ENCODE results near the gene BCAS4. TPM values are rescaled to one million over a fixed set of nuclear protein-coding genes. Genes with fewer than 3 reads are reported as not detected.
"Not testable (repeated sequence)": the region's sequence is repeated elsewhere in the genome, so short reads cannot be mapped to it uniquely, and the experiment has no call there.

The BCAS4 gene
- total RNA-seq, 2 donors from 2014 or later = 2.9 to 11.4 TPM

- 92% methylated on average over 3 of the region's 3 CpGs for WGBS
- TF ChIP-seq CTCF (IDR thresholded peaks at IDR 0.05) (no peak), POLR2A (IDR thresholded peaks at IDR 0.05) (no peak), POLR2AphosphoS5 (IDR thresholded peaks at IDR 0.05) (no peak)
- intact Hi-C loops (cut with DNase I) = no loop called here
- no peaks in the 10 kb centered on the region for H3K4me1 ChIP-seq (replicated peaks)
- no peak overlapping the region for H3K27ac ChIP-seq
- no peak overlapping the region for H3K4me3 ChIP-seq
- H3K27me3 ChIP-seq (replicated peaks; ENCODE audit: insufficient read depth) = no peaks in the 10 kb centered on the region
- H3K9me3 ChIP-seq = no peaks in the 10 kb centered on the region
- no peaks in the 10 kb centered on the region for H3K36me3 ChIP-seq
- DNase-seq (ENCODE audit: low spot score) = no peak
Measured at GRCh38 chr20:50758992-50759391, 35.9 kb upstream of the BCAS4 start.

- no peak overlapping the region for H3K27ac ChIP-seq
- DNase-seq (ENCODE audit: low spot score) = no peak
- H3K4me1 ChIP-seq (replicated peaks) = no peaks in the 10 kb centered on the region
- H3K9me3 ChIP-seq = no peaks in the 10 kb centered on the region
- WGBS = 89% methylated on average over 5 of the region's 5 CpGs
- H3K27me3 ChIP-seq (replicated peaks; ENCODE audit: insufficient read depth) = no peaks in the 10 kb centered on the region
- H3K36me3 ChIP-seq = no peaks in the 10 kb centered on the region
- intact Hi-C loops (cut with DNase I) = no loop called here
- H3K4me3 ChIP-seq = no peak overlapping the region
- TF ChIP-seq POLR2AphosphoS5 (IDR thresholded peaks at IDR 0.05) = no peak
- TF ChIP-seq POLR2A (IDR thresholded peaks at IDR 0.05) = no peak
- TF ChIP-seq CTCF (IDR thresholded peaks at IDR 0.05) = no peak
Measured at GRCh38 chr20:50759678-50760077, 35.2 kb upstream of the BCAS4 start.

GRCh38 chr20:50762045-50762422 lies 32.8 kb upstream of the BCAS4 start:
- TF ChIP-seq POLR2A (IDR thresholded peaks at IDR 0.05) = peak; percentile 1
- TF ChIP-seq CTCF (IDR thresholded peaks at IDR 0.05) = no peak
- TF ChIP-seq POLR2AphosphoS5 (IDR thresholded peaks at IDR 0.05) = no peak
- intact Hi-C loops (cut with DNase I) = no loop called here
- H3K27me3 ChIP-seq (replicated peaks; ENCODE audit: insufficient read depth) = no peaks in the 10 kb centered on the region
- WGBS = 30% methylated on average over 6 of the region's 6 CpGs
- peak overlapping the region; percentile 61 to 72 for H3K27ac ChIP-seq
- DNase-seq (ENCODE audit: low spot score) = no peak
- no peaks in the 10 kb centered on the region for H3K4me1 ChIP-seq (replicated peaks)
- no peak overlapping the region for H3K4me3 ChIP-seq
- no peaks in the 10 kb centered on the region for H3K36me3 ChIP-seq
- H3K9me3 ChIP-seq = no peaks in the 10 kb centered on the region

GRCh38 chr20:50762435-50763220 lies 32.2 kb upstream of the BCAS4 start:
- Histone ChIP-seq H3K4me1 (replicated peaks) (no peaks in the 10 kb centered on the region), H3K36me3 (no peaks in the 10 kb centered on the region), H3K27me3 (replicated peaks; ENCODE audit: insufficient read depth) (no peaks in the 10 kb centered on the region), H3K4me3 (no peak overlapping the region), H3K27ac (peak overlapping the region; percentile 61 to 72), H3K9me3 (no peaks in the 10 kb centered on the region)
- DNase-seq (ENCODE audit: low spot score) = peak; percentile 91
- intact Hi-C loops (cut with DNase I) = no loop called here
- 26% methylated on average over 12 of the region's 12 CpGs for WGBS
- TF ChIP-seq POLR2A (IDR thresholded peaks at IDR 0.05) = no peak
- peak in 2 of 4 experiments; percentile 15 to 19 for TF ChIP-seq CTCF (IDR thresholded peaks at IDR 0.05)
- peak; percentile 91 for TF ChIP-seq POLR2AphosphoS5 (IDR thresholded peaks at IDR 0.05)

- H3K9me3 ChIP-seq; DNase-seq (ENCODE audit: low spot score); H3K4me3 ChIP-seq; H3K36me3 ChIP-seq; H3K27me3 ChIP-seq (replicated peaks; ENCODE audit: insufficient read depth); intact Hi-C loops (cut with DNase I); H3K4me1 ChIP-seq (replicated peaks): not testable (repeated sequence)
- H3K27ac ChIP-seq = peak overlapping the region in 1 of 2 donors; percentile 72
- 78% methylated on average over 20 of the region's 20 CpGs for WGBS
Measured at GRCh38 chr20:50763550-50764458, 31.1 kb upstream of the BCAS4 start.

GRCh38 chr20:50765251-50765650 lies 29.6 kb upstream of the BCAS4 start:
- H3K36me3 ChIP-seq; H3K4me1 ChIP-seq (replicated peaks); H3K9me3 ChIP-seq; H3K4me3 ChIP-seq; DNase-seq (ENCODE audit: low spot score); intact Hi-C loops (cut with DNase I); H3K27me3 ChIP-seq (replicated peaks; ENCODE audit: insufficient read depth); H3K27ac ChIP-seq: not testable (repeated sequence)
- 65% methylated on average over 10 of the region's 10 CpGs for WGBS

Data from prostate gland (tissue), 2 donors.